Transverse colon (tissue), 4 donors: Measurements from ENCODE around the gene GRIN3B. TPM values are rescaled to one million over a fixed set of nuclear protein-coding genes. Genes with fewer than 3 reads are reported as not detected.
A peak's percentile ranks its signal among the peaks of the same experiment; 100 is the strongest.

Source experiments
- DNase-seq: peaks from one replicate; pipeline ENCODE4 v3.0.0-alpha.2; 2019
- H3K27ac ChIP-seq, 4 donors: fragments of 200-600 bp; sonication (generic); 2 replicates each; pipeline ENCODE4 v1.5.1; 2016 to 2018; ENCODE audit warnings: inconsistent platforms in 4 of 4
- H3K27me3 ChIP-seq: fragments of 200-600 bp; sonication (generic); 2 replicates; pipeline ENCODE4 v1.5.1; 2017; ENCODE audit warnings: inconsistent platforms
- H3K36me3 ChIP-seq, 4 donors: fragments of 200-600 bp; sonication (generic); 2 replicates each; pipeline ENCODE4 v1.5.1; 2017 to 2019; ENCODE audit warnings: inconsistent platforms in 4 of 4
- H3K4me1 ChIP-seq, 4 donors: fragments of 200-600 bp; sonication (generic); 2 replicates each; pipeline ENCODE4 v1.5.1; 2017 to 2020; ENCODE audit warnings: inconsistent platforms in 4 of 4
- H3K4me3 ChIP-seq, 4 donors: fragments of 200-600 bp; sonication (generic); 1 replicate in 1 of 4; 2 replicates in 3 of 4; pipeline versions ENCODE4 v1.5.1 to v1.6.1; 2017 to 2019; ENCODE audit warnings: inconsistent platforms in 4 of 4
- H3K9me3 ChIP-seq, 2 donors: fragments of 200-600 bp; sonication (generic); 2 replicates each; pipeline ENCODE4 v1.5.1; 2017 to 2019; ENCODE audit warnings: inconsistent platforms in 2 of 2
- CTCF ChIP-seq, 5 experiments: fragments of 200-600 bp in 3 of 5; fragments of 450-650 bp in 2 of 5; sonication (generic) in 3 of 5; IDR thresholded peaks; 1 replicate in 2 of 5; 2 replicates in 3 of 5; pipeline ENCODE4 v1.5.1; 2016 to 2017; ENCODE audit warnings: antibody characterized with exemption in 5 of 5, inconsistent platforms in 3 of 5, mild to moderate bottlenecking in 2 of 5, moderate library complexity in 1 of 5
- EP300 ChIP-seq: sonication (generic); formaldehyde crosslinking; IDR thresholded peaks from one replicate; pipeline ENCODE4 v1.6.1; 2017; ENCODE audit warnings: antibody characterized with exemption, low read depth
- POLR2A ChIP-seq: fragments of 450-650 bp; IDR thresholded peaks from one replicate; pipeline ENCODE4 v1.6.1; 2016; ENCODE audit warnings: antibody characterized with exemption, mild to moderate bottlenecking, moderate library complexity
- POLR2AphosphoS5 ChIP-seq, 3 donors: sonication (generic); formaldehyde crosslinking; IDR thresholded peaks; one replicate each; pipeline ENCODE4 v1.6.1; 2016; ENCODE audit warnings: antibody characterized with exemption in 3 of 3
- WGBS, 2 donors: methylation state at CpG; one replicate each; pipeline ENCODE4 v1.1.5; 2018; ENCODE audit warnings: low coverage in 1 of 2; 5-methylcytosine and 5-hydroxymethylcytosine counted together
- in situ Hi-C, 4 donors: fragments of 200-750 bp; cut with MboI; loops; one replicate each; pipeline versions ENCODE4 v1.15.0 to v1.15.1; 2017; ENCODE audit warnings: low sequenced_read_pairs in 3 of 4, low pct_ligation_motif_present in 1 of 4, low pct_unique_long_range_greater_than_20kb in 1 of 4
- intact Hi-C: fragments of 100-400 bp; cut with DNase I; formaldehyde crosslinking; loops from one replicate; pipeline ENCODE4 v1.15.1; 2023; ENCODE audit warnings: low total_unique reads
- total RNA-seq, 4 donors: library from RNA; depleted of rRNA; stranded (reverse); fragments of >200 nt; gene quantifications; one replicate each; pipeline ENCODE4 v1.1.0, GENCODE V29; 2016

Gene GRIN3B
- total RNA-seq, 4 donors from 2014 or later, result 1.6 TPM; not detected in 3

- 4 to 15% methylated on average over 5 to 25 of the region's 26 CpGs for WGBS, 2 donors
- intact Hi-C loops, result no loop called here
- peaks cover 29 to 55% (median 34%) of the 10 kb centered on the region in 4 donors for H3K4me1 ChIP-seq
Measured at GRCh38 chr19:1041272-1041834, 41.1 kb downstream of the GRIN3B start.

GRCh38 chr19:1041835-1042685, 41.8 kb downstream of the GRIN3B start:
- Histone ChIP-seq H3K27ac (peak overlapping the region; percentile 72 to 81 (median 78)), H3K9me3 (no peaks in the 10 kb centered on the region), H3K36me3 (no peaks in the 10 kb centered on the region), H3K4me1 (peaks cover 29 to 55% (median 36%) of the 10 kb centered on the region in 4 donors), H3K27me3 (no peaks in the 10 kb centered on the region), H3K4me3 (peak overlapping the region in 3 of 4 donors; percentile 22 to 55 (median 52))
- intact Hi-C loops, result no loop called here
- no peak for TF ChIP-seq CTCF (IDR thresholded peaks at IDR 0.05)
- TF ChIP-seq EP300, result no peak
- peak; percentile 72 for TF ChIP-seq POLR2A
- TF ChIP-seq POLR2AphosphoS5 (IDR thresholded peaks at IDR 0.05), result peak; percentile 14 to 75 (median 70)
- in situ Hi-C loops, result no loop called here
- peak; percentile 94 for DNase-seq
- WGBS, 2 donors, result 37% methylated on average over 30 of the region's 43 CpGs; no CpG with 5 or more reads in 1 of the 2 donors

More at GRCh38 chr19:1041272-1041834, 41.1 kb downstream of the GRIN3B start:
- Histone ChIP-seq H3K36me3 (peaks cover 0 to 2% (median 0%) of the 10 kb centered on the region in 4 donors), H3K27ac (peak overlapping the region; percentile 72 to 81 (median 78)), H3K4me3 (peak overlapping the region in 3 of 4 donors; percentile 33 to 55 (median 52)), H3K9me3 (no peaks in the 10 kb centered on the region), H3K27me3 (no peaks in the 10 kb centered on the region)
- DNase-seq, result no peak
- in situ Hi-C loops, result no loop called here
- TF ChIP-seq POLR2AphosphoS5 (IDR thresholded peaks at IDR 0.05) (no peak), CTCF (IDR thresholded peaks at IDR 0.05) (no peak), EP300 (no peak), POLR2A (no peak)

- H3K27ac ChIP-seq, result peak overlapping the region; percentile 72 to 81 (median 78)
- WGBS, 2 donors, result 43% methylated on average over 22 of the region's 23 CpGs; no CpG with 5 or more reads in 1 of the 2 donors
- H3K4me3 ChIP-seq, result peak overlapping the region in 2 of 4 donors; percentile 52 to 55
- no peaks in the 10 kb centered on the region for H3K27me3 ChIP-seq
- no peak for TF ChIP-seq POLR2AphosphoS5 (IDR thresholded peaks at IDR 0.05)
- no peaks in the 10 kb centered on the region for H3K36me3 ChIP-seq
- in situ Hi-C loops (no loop called here), intact Hi-C loops (no loop called here)
- DNase-seq, result peak; percentile 76
- peaks cover 29 to 55% (median 36%) of the 10 kb centered on the region in 4 donors for H3K4me1 ChIP-seq
- no peaks in the 10 kb centered on the region for H3K9me3 ChIP-seq
Measured at GRCh38 chr19:1042689-1043511, 42.7 kb downstream of the GRIN3B start.

GRCh38 chr19:1045247-1045603, 45.0 kb downstream of the GRIN3B start:
- H3K9me3 ChIP-seq, result no peaks in the 10 kb centered on the region
- H3K27me3 ChIP-seq, result no peaks in the 10 kb centered on the region
- TF ChIP-seq POLR2A, result no peak
- TF ChIP-seq CTCF (IDR thresholded peaks at IDR 0.05), result no peak
- TF ChIP-seq POLR2AphosphoS5 (IDR thresholded peaks at IDR 0.05), result no peak
- no peak for TF ChIP-seq EP300
- H3K4me1 ChIP-seq, result peaks cover 20 to 32% (median 29%) of the 10 kb centered on the region in 4 donors
- in situ Hi-C loops, result no loop called here
- H3K4me3 ChIP-seq, result no peak overlapping the region
- peak; percentile 73 for DNase-seq
- WGBS, 2 donors, result 53% methylated on average over 10 of the region's 10 CpGs; no CpG with 5 or more reads in 1 of the 2 donors
- H3K27ac ChIP-seq, result no peak overlapping the region
- H3K36me3 ChIP-seq, result no peaks in the 10 kb centered on the region
- intact Hi-C loops, result no loop called here
